Right atrium auricular region (tissue), 2 donors: ENCODE measurements around the gene ZNF628. TPM values are rescaled to one million over a fixed set of nuclear protein-coding genes. Genes with fewer than 3 reads are reported as not detected.

Source experiments
- total RNA-seq, 2 donors: library from RNA; depleted of rRNA; stranded (reverse); fragments of >200 nt; gene quantifications; one replicate each; pipeline ENCODE4 v1.1.0, GENCODE V29; 2016

ZNF628 gene
- total RNA-seq, 2 donors from 2014 or later: 5.6 to 13.2 TPM

Other genes with a start within 250 kb of the ZNF628 start
- gene TMEM86B, start 247.9 kb upstream of the ZNF628 start, total RNA-seq: 1 to 10 TPM in 1 of 2 donors, not detected in 1; 1.3 TPM
- 10 to 100 TPM; 28.7 to 35.5 TPM for gene PPP6R1, start 217.6 kb upstream of the ZNF628 start, total RNA-seq
- 10 to 100 TPM; 29.6 to 35.8 TPM for gene HSPBP1, start 196.5 kb upstream of the ZNF628 start, total RNA-seq
- gene BRSK1, start 192.6 kb upstream of the ZNF628 start, total RNA-seq: 10 to 100 TPM in 1 of 2 donors, 1 to 10 TPM in 1; 5.6 to 15.6 TPM
- gene TMEM150B, start 151.3 kb upstream of the ZNF628 start, total RNA-seq: 1 to 10 TPM in 1 of 2 donors, not detected in 1; 3.3 TPM
- 1 to 10 TPM; 2.4 to 3.3 TPM for gene KMT5C, start 136.7 kb upstream of the ZNF628 start, total RNA-seq
- gene COX6B2, start 121.9 kb upstream of the ZNF628 start, total RNA-seq: not detected
- gene GARIN5B, start 113.4 kb upstream of the ZNF628 start, total RNA-seq: not detected
- under 1 TPM in 1 of 2 donors, not detected in 1; 0.16 TPM for gene IL11, start 106.2 kb upstream of the ZNF628 start, total RNA-seq
- not detected for gene TMEM190, start 99.8 kb upstream of the ZNF628 start, total RNA-seq
- gene TMEM238, start 92.3 kb upstream of the ZNF628 start, total RNA-seq: 1 to 10 TPM in 1 of 2 donors, not detected in 1; 1.2 TPM
- gene RPL28, start 90.7 kb upstream of the ZNF628 start, total RNA-seq: 100 to 1,000 TPM; 175 to 319 TPM
- gene UBE2S, start 68.8 kb upstream of the ZNF628 start, total RNA-seq: 10 to 100 TPM; 19.1 to 22.0 TPM
- gene SHISA7, start 33.3 kb upstream of the ZNF628 start, total RNA-seq: not detected
- gene ISOC2, start 15.0 kb upstream of the ZNF628 start, total RNA-seq: 10 to 100 TPM; 87.0 to 92.2 TPM
- gene C19orf85, start 11.9 kb upstream of the ZNF628 start, total RNA-seq: not detected
- 1 to 10 TPM; 2.3 to 7.0 TPM for gene NAT14, start 8.6 kb downstream of the ZNF628 start, total RNA-seq
- gene SSC5D, start 11.8 kb downstream of the ZNF628 start, total RNA-seq: 1 to 10 TPM; 3.3 to 6.7 TPM
- gene SBK2, start 60.5 kb downstream of the ZNF628 start, total RNA-seq: 100 to 1,000 TPM; 111 to 172 TPM
- gene SBK3, start 68.9 kb downstream of the ZNF628 start, total RNA-seq: 100 to 1,000 TPM in 1 of 2 donors, 10 to 100 TPM in 1; 97.5 to 103 TPM
- 1 to 10 TPM; 6.2 to 6.4 TPM for gene ZNF579, start 104.2 kb downstream of the ZNF628 start, total RNA-seq
- gene FIZ1, start 122.9 kb downstream of the ZNF628 start, total RNA-seq: 10 to 100 TPM in 1 of 2 donors, 1 to 10 TPM in 1; 9.2 to 12.2 TPM
- gene ZNF524, start 123.7 kb downstream of the ZNF628 start, total RNA-seq: 10 to 100 TPM; 17.7 to 25.8 TPM
- gene ZNF865, start 129.0 kb downstream of the ZNF628 start, total RNA-seq: 10 to 100 TPM; 11.2 to 11.4 TPM
- 10 to 100 TPM in 1 of 2 donors, 1 to 10 TPM in 1; 7.8 to 10.6 TPM for gene ZNF784, start 147.9 kb downstream of the ZNF628 start, total RNA-seq
- 10 to 100 TPM; 15.3 to 26.2 TPM for gene ZNF580, start 164.4 kb downstream of the ZNF628 start, total RNA-seq
- gene ZNF581, start 167.0 kb downstream of the ZNF628 start, total RNA-seq: 1 to 10 TPM; 7.5 to 8.6 TPM
- 10 to 100 TPM; 19.1 to 30.0 TPM for gene CCDC106, start 171.6 kb downstream of the ZNF628 start, total RNA-seq
- 10 to 100 TPM; 39.0 to 61.0 TPM for gene U2AF2, start 178.4 kb downstream of the ZNF628 start, total RNA-seq
- 100 to 1,000 TPM; 179 to 187 TPM for gene EPN1, start 198.6 kb downstream of the ZNF628 start, total RNA-seq